GM12872 (cell line): ENCODE data around the gene SPATC1L.

Experiments
- TF ChIP-seq, protein P1 (sequence below): IDR thresholded peaks from 3 replicates; pipeline ENCODE4 v1.5.1; 2011; ENCODE audit warnings: low read depth, mild to moderate bottlenecking, low read length, moderate library complexity; ENCODE audit not compliant: insufficient read depth

Gene SPATC1L

DNA sequence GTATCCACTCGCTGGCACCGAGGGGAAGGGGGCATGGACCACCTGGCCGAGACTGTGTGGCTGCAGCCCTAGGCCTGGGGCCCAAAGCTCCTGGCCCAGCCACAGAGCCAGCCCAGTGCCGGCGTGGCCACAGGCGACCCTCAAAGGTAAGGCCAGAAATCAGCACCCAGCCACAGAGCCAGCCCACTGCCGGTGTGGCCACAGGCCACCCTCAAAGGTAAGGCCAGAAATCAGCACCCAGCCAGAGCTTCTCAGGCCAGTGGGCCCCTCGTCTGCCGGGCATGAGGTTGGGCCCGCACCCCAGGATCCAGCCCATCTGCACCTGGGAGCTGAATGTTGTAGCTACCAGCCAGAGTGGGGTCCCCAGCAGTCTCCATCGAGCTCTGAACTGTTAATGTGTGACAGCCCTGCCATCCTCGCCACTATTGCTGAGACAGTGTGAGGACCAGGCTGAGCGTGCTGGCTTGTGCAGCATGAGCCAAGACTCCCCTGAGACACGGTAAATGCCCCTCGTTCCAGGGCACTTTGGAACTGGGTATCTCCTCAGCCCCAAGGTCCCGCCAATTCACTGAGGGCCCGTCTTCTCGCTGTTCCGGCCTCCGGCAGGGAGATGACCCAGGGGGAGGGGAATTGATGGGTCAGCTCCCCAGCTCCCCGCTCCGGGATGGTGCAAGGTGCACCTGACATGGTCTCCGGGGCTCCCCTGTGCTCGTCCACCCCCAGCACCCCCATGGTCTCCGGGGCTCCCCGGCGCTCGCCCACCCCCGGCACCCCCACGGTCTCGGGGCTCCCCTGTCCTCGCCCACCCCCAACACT lies 24.2 kb downstream of the SPATC1L start:
- TF ChIP-seq, protein P1, sequence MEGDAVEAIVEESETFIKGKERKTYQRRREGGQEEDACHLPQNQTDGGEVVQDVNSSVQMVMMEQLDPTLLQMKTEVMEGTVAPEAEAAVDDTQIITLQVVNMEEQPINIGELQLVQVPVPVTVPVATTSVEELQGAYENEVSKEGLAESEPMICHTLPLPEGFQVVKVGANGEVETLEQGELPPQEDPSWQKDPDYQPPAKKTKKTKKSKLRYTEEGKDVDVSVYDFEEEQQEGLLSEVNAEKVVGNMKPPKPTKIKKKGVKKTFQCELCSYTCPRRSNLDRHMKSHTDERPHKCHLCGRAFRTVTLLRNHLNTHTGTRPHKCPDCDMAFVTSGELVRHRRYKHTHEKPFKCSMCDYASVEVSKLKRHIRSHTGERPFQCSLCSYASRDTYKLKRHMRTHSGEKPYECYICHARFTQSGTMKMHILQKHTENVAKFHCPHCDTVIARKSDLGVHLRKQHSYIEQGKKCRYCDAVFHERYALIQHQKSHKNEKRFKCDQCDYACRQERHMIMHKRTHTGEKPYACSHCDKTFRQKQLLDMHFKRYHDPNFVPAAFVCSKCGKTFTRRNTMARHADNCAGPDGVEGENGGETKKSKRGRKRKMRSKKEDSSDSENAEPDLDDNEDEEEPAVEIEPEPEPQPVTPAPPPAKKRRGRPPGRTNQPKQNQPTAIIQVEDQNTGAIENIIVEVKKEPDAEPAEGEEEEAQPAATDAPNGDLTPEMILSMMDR = no peak

DNA sequence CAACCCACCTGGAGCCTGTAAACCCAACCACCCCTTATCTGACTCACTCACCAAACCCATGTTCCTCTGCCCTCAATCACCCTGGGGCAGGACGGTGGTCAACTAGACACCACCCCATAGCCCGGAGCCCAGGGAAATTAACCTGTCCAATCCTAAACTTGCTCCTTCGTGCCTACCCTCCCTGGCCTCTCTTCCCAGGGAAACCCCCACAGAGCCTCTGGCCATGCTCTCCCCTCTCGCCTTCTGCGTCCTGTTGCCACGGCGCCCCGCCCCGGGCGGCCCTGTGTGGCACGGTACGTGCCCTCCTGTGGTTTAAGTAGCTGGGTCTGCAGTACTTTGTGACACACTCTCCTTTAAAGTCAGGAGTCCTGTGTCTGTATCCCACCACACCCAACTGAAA lies 24.9 kb downstream of the SPATC1L start:
- TF ChIP-seq, protein P1 = no peak

DNA sequence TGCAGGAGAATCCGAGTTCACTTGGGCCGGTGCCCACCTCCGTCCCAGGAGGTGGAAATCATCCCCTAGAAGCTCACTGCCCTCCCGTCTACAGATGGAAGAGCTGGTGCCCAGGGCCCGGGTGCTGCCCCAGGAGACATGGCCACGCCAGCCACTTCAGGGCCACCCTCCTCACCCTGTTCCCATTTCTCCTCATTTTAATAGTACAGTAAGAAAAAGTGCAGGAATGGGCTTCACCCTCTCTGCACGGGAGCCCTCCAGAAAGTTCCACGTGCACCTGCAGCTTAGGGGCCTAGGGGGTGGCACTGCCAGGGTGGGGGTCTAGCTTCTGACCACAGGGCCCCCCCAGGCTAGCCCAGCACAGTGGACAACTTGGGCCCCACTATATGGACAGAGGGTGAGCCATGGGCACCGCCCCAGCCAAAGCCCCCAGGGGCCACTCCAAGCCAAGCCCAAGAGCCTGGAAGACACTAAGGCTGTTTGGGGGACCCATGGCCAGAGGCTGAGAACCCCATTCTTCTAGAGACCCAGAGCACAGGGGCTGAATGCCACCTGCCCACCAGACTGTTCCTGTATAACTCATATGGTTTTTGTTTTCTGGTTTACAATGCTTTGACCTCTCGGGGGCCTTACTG lies 25.5 kb downstream of the SPATC1L start:
- TF ChIP-seq, protein P1 = no peak

DNA sequence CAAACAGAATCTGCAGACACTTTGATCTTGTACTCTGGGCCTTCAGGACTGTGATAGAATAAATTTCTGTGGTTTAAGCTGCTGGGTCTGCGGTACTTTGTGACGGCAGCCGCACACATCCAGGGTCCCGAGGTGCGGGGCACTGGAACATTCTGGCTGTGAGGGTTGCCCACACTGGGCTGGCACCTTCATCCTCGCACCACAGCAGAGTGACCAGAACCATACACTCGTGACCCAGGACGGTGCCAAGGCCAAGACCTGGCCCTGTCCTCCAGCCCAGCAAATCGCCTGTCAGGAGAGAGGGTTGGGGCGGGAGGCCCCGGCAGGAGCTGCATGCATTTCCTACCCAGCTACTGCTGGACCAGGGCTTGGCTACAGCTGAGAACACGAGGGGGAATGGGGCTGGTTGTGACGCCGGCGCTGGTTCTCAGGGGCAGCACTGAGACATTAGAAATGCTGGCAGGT lies 26.2 kb downstream of the SPATC1L start:
- TF ChIP-seq, protein P1 = no peak

DNA sequence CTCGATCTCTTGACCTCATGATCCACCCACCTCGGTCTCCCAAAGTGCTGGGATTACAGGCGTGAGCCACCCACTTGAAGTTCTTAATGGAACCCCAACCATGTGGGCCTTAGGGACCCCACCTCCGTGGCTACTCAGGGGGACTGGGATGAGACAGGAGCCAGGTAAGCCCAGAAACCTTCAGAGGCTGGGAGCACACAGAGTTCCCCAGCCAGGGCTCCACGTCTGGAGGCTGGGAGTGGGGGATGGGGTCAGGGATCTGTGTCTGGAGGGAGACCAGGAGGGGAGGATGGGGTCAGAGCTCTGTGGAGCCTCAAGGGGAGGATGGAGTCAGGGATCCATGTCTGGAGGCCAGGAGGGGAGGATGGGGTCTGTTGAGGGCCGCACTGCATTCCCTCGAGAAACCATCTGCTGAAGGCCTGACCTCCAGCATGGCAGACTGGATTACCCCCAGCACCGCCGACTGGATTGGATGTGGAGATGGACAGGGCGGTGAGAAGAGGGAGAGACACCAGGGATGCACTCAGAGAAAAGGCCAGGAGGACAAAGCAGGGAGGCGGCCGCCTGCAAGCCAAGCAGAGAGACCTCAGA lies 26.8 kb downstream of the SPATC1L start:
- TF ChIP-seq, protein P1 = no peak

DNA sequence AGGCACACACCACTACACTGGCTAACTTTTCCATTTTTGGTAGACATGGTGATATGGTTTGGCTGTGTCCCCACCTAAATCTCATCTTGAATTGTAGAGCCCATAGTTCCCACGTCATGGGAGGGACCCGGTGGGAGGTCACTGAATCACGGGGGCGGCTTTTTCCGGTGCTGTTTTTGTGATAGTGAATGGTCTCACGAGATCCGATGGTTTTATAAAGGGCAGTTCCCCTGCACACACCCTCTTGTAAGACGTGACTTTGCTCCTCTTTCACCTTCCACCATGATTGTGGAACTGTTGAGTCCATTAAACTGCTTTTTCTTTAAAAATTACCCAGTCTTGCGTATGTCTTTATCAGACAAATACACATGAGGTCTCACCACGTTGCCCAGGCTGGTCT lies 27.6 kb downstream of the SPATC1L start:
- TF ChIP-seq, protein P1 = no peak

DNA sequence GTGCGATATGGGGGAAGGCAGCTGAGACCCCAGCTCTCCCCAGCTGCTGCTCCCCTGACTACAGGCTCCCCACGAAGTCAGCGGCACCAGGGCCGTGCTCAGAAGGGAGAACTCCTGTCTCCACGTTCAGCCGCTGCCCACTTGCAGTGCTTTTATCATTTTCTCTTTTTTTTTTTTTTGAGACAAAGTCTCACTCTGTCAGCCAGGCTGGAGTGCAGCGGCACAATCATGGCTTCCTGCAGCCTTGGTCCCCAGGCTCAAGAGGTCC lies 27.9 kb downstream of the SPATC1L start:
- TF ChIP-seq, protein P1 = no peak
